ENCODE results near the gene TMEM169.

GRCh38 chr2:216072473-216072872 is 9.2 kb upstream of the TMEM169 start:
- TF ChIP-seq NFIC (IDR thresholded peaks at IDR 0.05) (no peak), NFE2 (IDR thresholded peaks at IDR 0.05; ENCODE audit: low read depth) (no peak), YY1 (IDR thresholded peaks at IDR 0.05; ENCODE audit: borderline replicate concordance in 1 of 3, control insufficient read depth in 1 of 3, extremely low read depth in 1 of 3, insufficient read depth in 3 of 3, insufficient read length in 1 of 3, insufficient replicate concordance in 2 of 3, low read depth in 1 of 3, low read length in 2 of 3) (no peak), ZNF133 (CRISPR knock-in tag; IDR thresholded peaks at IDR 0.05) (no peak), POLR2A (conservative IDR thresholded peaks at IDR 0.05) (no peak), SIN3A (IDR thresholded peaks at IDR 0.05; ENCODE audit: borderline replicate concordance in 2 of 2, control insufficient read depth in 1 of 2, low read depth in 2 of 2, low read length in 2 of 2) (no peak), HMGXB4 (CRISPR knock-in tag; IDR thresholded peaks at IDR 0.05) (no peak), CBX3 (IDR thresholded peaks at IDR 0.05; ENCODE audit: borderline replicate concordance in 1 of 2, low read length in 2 of 2) (no peak), BRD9 (IDR thresholded peaks at IDR 0.05; ENCODE audit: low read depth, partially characterized antibody) (no peak), ZNF197 (CRISPR knock-in tag; IDR thresholded peaks at IDR 0.05; ENCODE audit: low read depth) (no peak)
- TF ChIP-seq, protein P1, sequence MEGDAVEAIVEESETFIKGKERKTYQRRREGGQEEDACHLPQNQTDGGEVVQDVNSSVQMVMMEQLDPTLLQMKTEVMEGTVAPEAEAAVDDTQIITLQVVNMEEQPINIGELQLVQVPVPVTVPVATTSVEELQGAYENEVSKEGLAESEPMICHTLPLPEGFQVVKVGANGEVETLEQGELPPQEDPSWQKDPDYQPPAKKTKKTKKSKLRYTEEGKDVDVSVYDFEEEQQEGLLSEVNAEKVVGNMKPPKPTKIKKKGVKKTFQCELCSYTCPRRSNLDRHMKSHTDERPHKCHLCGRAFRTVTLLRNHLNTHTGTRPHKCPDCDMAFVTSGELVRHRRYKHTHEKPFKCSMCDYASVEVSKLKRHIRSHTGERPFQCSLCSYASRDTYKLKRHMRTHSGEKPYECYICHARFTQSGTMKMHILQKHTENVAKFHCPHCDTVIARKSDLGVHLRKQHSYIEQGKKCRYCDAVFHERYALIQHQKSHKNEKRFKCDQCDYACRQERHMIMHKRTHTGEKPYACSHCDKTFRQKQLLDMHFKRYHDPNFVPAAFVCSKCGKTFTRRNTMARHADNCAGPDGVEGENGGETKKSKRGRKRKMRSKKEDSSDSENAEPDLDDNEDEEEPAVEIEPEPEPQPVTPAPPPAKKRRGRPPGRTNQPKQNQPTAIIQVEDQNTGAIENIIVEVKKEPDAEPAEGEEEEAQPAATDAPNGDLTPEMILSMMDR (IDR thresholded peaks at IDR 0.05 in 2 of 3, conservative IDR thresholded peaks at IDR 0.05 in 1 of 3; ENCODE audit: insufficient read depth in 2 of 3, low read depth in 1 of 3, low read length in 3 of 3): no peak
- TF ChIP-seq, protein P2, sequence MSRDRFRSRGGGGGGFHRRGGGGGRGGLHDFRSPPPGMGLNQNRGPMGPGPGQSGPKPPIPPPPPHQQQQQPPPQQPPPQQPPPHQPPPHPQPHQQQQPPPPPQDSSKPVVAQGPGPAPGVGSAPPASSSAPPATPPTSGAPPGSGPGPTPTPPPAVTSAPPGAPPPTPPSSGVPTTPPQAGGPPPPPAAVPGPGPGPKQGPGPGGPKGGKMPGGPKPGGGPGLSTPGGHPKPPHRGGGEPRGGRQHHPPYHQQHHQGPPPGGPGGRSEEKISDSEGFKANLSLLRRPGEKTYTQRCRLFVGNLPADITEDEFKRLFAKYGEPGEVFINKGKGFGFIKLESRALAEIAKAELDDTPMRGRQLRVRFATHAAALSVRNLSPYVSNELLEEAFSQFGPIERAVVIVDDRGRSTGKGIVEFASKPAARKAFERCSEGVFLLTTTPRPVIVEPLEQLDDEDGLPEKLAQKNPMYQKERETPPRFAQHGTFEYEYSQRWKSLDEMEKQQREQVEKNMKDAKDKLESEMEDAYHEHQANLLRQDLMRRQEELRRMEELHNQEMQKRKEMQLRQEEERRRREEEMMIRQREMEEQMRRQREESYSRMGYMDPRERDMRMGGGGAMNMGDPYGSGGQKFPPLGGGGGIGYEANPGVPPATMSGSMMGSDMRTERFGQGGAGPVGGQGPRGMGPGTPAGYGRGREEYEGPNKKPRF (IDR thresholded peaks at IDR 0.05; ENCODE audit: low read depth, low read length): no peak

Data from K562 (cell line).